ENCODE results near the gene NDUFB2. TPM values are rescaled to one million over a fixed set of nuclear protein-coding genes. Genes with fewer than 3 reads are reported as not detected.
"Not testable (repeated sequence)": the region's sequence is repeated elsewhere in the genome, so short reads cannot be mapped to it uniquely, and the experiment has no call there.

The NDUFB2 gene
- polyA plus RNA-seq, 1 donor, result 209 TPM

- Histone ChIP-seq H3K4me1 (ENCODE audit: control insufficient read depth, insufficient read depth, low read length) (peaks cover 11% of the 10 kb centered on the region), H3K9me3 (ENCODE audit: control insufficient read depth, low read depth, low read length) (no peaks in the 10 kb centered on the region), H3K36me3 (ENCODE audit: control insufficient read depth, insufficient read depth, low read length) (no peaks in the 10 kb centered on the region), H3K27ac (ENCODE audit: low read length) (no peak overlapping the region), H3K4me3 (ENCODE audit: low read length) (no peak overlapping the region), H3K27me3 (ENCODE audit: control insufficient read depth, insufficient read depth, low read length) (no peaks in the 10 kb centered on the region)
- no CpG with 5 or more reads among the region's 4 CpGs for WGBS (ENCODE audit: insufficient coverage, low lambda C conversion rate)
- no peak for DNase-seq
Measured at GRCh38 chr7:140670343-140670935, 26.1 kb upstream of the NDUFB2 start.

- Histone ChIP-seq H3K36me3 (ENCODE audit: control insufficient read depth, insufficient read depth, low read length) (no peaks in the 10 kb centered on the region), H3K27ac (ENCODE audit: low read length) (no peak overlapping the region), H3K4me3 (ENCODE audit: low read length) (no peak overlapping the region), H3K9me3 (ENCODE audit: control insufficient read depth, low read depth, low read length) (no peaks in the 10 kb centered on the region), H3K4me1 (ENCODE audit: control insufficient read depth, insufficient read depth, low read length) (peaks cover 11% of the 10 kb centered on the region), H3K27me3 (ENCODE audit: control insufficient read depth, insufficient read depth, low read length) (no peaks in the 10 kb centered on the region)
- WGBS (ENCODE audit: insufficient coverage, low lambda C conversion rate), result no CpG with 5 or more reads among the region's 15 CpGs
- DNase-seq, result no peak
Measured at GRCh38 chr7:140671966-140672365, 24.5 kb upstream of the NDUFB2 start.

GRCh38 chr7:140672382-140673062 lies 24.0 kb upstream of the NDUFB2 start, which contains the start of gene ADCK2:
Gene ADCK2, plus strand, starts transcription at chr7:140672945. Its CDS starts 386 bp downstream, at chr7:140673331.
- Histone ChIP-seq H3K4me3 (ENCODE audit: low read length) (peak within 1 kb of the TSS; percentile 69), H3K27ac (ENCODE audit: low read length) (peak within 1 kb of the TSS; percentile 42), H3K27me3 (ENCODE audit: control insufficient read depth, insufficient read depth, low read length) (no peaks in the 10 kb centered on the region), H3K9me3 (ENCODE audit: control insufficient read depth, low read depth, low read length) (no peaks in the 10 kb centered on the region), H3K36me3 (ENCODE audit: control insufficient read depth, insufficient read depth, low read length) (no peaks in the 10 kb centered on the region), H3K4me1 (ENCODE audit: control insufficient read depth, insufficient read depth, low read length) (peaks cover 11% of the 10 kb centered on the region)
- no peak for DNase-seq
- WGBS (ENCODE audit: insufficient coverage, low lambda C conversion rate), result 0% methylated on average over 1 of the region's 41 CpGs

- H3K4me3 ChIP-seq (ENCODE audit: low read length), result peak overlapping the region; percentile 69
- H3K9me3 ChIP-seq (ENCODE audit: control insufficient read depth, low read depth, low read length), result no peaks in the 10 kb centered on the region
- 0% methylated on average over 1 of the region's 72 CpGs for WGBS (ENCODE audit: insufficient coverage, low lambda C conversion rate)
- H3K27ac ChIP-seq (ENCODE audit: low read length), result peak overlapping the region; percentile 42
- peaks cover 3% of the 10 kb centered on the region for H3K36me3 ChIP-seq (ENCODE audit: control insufficient read depth, insufficient read depth, low read length)
- peak in 1 of 2 donors; percentile 82 for DNase-seq
- H3K4me1 ChIP-seq (ENCODE audit: control insufficient read depth, insufficient read depth, low read length), result peaks cover 11% of the 10 kb centered on the region
- no peaks in the 10 kb centered on the region for H3K27me3 ChIP-seq (ENCODE audit: control insufficient read depth, insufficient read depth, low read length)
Measured at GRCh38 chr7:140673063-140673773, 23.3 kb upstream of the NDUFB2 start.

- Histone ChIP-seq H3K27ac (ENCODE audit: low read length) (no peak overlapping the region), H3K9me3 (ENCODE audit: control insufficient read depth, low read depth, low read length) (no peaks in the 10 kb centered on the region), H3K36me3 (ENCODE audit: control insufficient read depth, insufficient read depth, low read length) (peaks cover 3% of the 10 kb centered on the region), H3K4me1 (ENCODE audit: control insufficient read depth, insufficient read depth, low read length) (peaks cover 11% of the 10 kb centered on the region), H3K27me3 (ENCODE audit: control insufficient read depth, insufficient read depth, low read length) (no peaks in the 10 kb centered on the region), H3K4me3 (ENCODE audit: low read length) (peak overlapping the region; percentile 69)
- DNase-seq, result no peak
- no CpG with 5 or more reads among the region's 18 CpGs for WGBS (ENCODE audit: insufficient coverage, low lambda C conversion rate)
Measured at GRCh38 chr7:140673774-140674155, 22.7 kb upstream of the NDUFB2 start.

- Histone ChIP-seq H3K4me3 (ENCODE audit: low read length) (no peak overlapping the region), H3K36me3 (ENCODE audit: control insufficient read depth, insufficient read depth, low read length) (peaks cover 8% of the 10 kb centered on the region), H3K9me3 (ENCODE audit: control insufficient read depth, low read depth, low read length) (no peaks in the 10 kb centered on the region), H3K4me1 (ENCODE audit: control insufficient read depth, insufficient read depth, low read length) (peaks cover 11% of the 10 kb centered on the region), H3K27me3 (ENCODE audit: control insufficient read depth, insufficient read depth, low read length) (no peaks in the 10 kb centered on the region), H3K27ac (ENCODE audit: low read length) (no peak overlapping the region)
- DNase-seq, result peak in 1 of 2 donors; percentile 14
- WGBS (ENCODE audit: insufficient coverage, low lambda C conversion rate), result no CpG with 5 or more reads among the region's 5 CpGs
Measured at GRCh38 chr7:140674356-140674800, 22.1 kb upstream of the NDUFB2 start.

- no peak overlapping the region for H3K4me3 ChIP-seq (ENCODE audit: low read length)
- H3K36me3 ChIP-seq (ENCODE audit: control insufficient read depth, insufficient read depth, low read length), result peaks cover 12% of the 10 kb centered on the region
- no peak overlapping the region for H3K27ac ChIP-seq (ENCODE audit: low read length)
- H3K9me3 ChIP-seq (ENCODE audit: control insufficient read depth, low read depth, low read length), result no peaks in the 10 kb centered on the region
- peak in 1 of 2 donors; percentile 21 for DNase-seq
- H3K4me1 ChIP-seq (ENCODE audit: control insufficient read depth, insufficient read depth, low read length), result peaks cover 11% of the 10 kb centered on the region
- no CpG with 5 or more reads among the region's 8 CpGs for WGBS (ENCODE audit: insufficient coverage, low lambda C conversion rate)
- no peaks in the 10 kb centered on the region for H3K27me3 ChIP-seq (ENCODE audit: control insufficient read depth, insufficient read depth, low read length)
Measured at GRCh38 chr7:140674899-140675701, 21.4 kb upstream of the NDUFB2 start.

- no peak overlapping the region for H3K4me3 ChIP-seq (ENCODE audit: low read length)
- no peaks in the 10 kb centered on the region for H3K9me3 ChIP-seq (ENCODE audit: control insufficient read depth, low read depth, low read length)
- peaks cover 15% of the 10 kb centered on the region for H3K36me3 ChIP-seq (ENCODE audit: control insufficient read depth, insufficient read depth, low read length)
- no peak for DNase-seq
- no peak overlapping the region for H3K27ac ChIP-seq (ENCODE audit: low read length)
- H3K4me1 ChIP-seq (ENCODE audit: control insufficient read depth, insufficient read depth, low read length), result peaks cover 11% of the 10 kb centered on the region
- WGBS (ENCODE audit: insufficient coverage, low lambda C conversion rate), result no CpG with 5 or more reads among the region's 4 CpGs
- no peaks in the 10 kb centered on the region for H3K27me3 ChIP-seq (ENCODE audit: control insufficient read depth, insufficient read depth, low read length)
Measured at GRCh38 chr7:140675726-140676125, 20.8 kb upstream of the NDUFB2 start.

- DNase-seq, result no peak
- peaks cover 19% of the 10 kb centered on the region for H3K36me3 ChIP-seq (ENCODE audit: control insufficient read depth, insufficient read depth, low read length)
- no peak overlapping the region for H3K27ac ChIP-seq (ENCODE audit: low read length)
- H3K27me3 ChIP-seq (ENCODE audit: control insufficient read depth, insufficient read depth, low read length), result no peaks in the 10 kb centered on the region
- peaks cover 11% of the 10 kb centered on the region for H3K4me1 ChIP-seq (ENCODE audit: control insufficient read depth, insufficient read depth, low read length)
- no CpG with 5 or more reads among the region's 3 CpGs for WGBS (ENCODE audit: insufficient coverage, low lambda C conversion rate)
- no peak overlapping the region for H3K4me3 ChIP-seq (ENCODE audit: low read length)
- H3K9me3 ChIP-seq (ENCODE audit: control insufficient read depth, low read depth, low read length), result no peaks in the 10 kb centered on the region
Measured at GRCh38 chr7:140676306-140676705, 20.2 kb upstream of the NDUFB2 start.

GRCh38 chr7:140676956-140677355 lies 19.6 kb upstream of the NDUFB2 start:
- WGBS (ENCODE audit: insufficient coverage, low lambda C conversion rate), result no CpG with 5 or more reads among the region's 11 CpGs
- not testable (repeated sequence) for H3K27me3 ChIP-seq (ENCODE audit: control insufficient read depth, insufficient read depth, low read length); DNase-seq; H3K9me3 ChIP-seq (ENCODE audit: control insufficient read depth, low read depth, low read length); H3K4me3 ChIP-seq (ENCODE audit: low read length); H3K27ac ChIP-seq (ENCODE audit: low read length)
- peaks cover 25% of the 10 kb centered on the region for H3K36me3 ChIP-seq (ENCODE audit: control insufficient read depth, insufficient read depth, low read length)
- peaks cover 11% of the 10 kb centered on the region for H3K4me1 ChIP-seq (ENCODE audit: control insufficient read depth, insufficient read depth, low read length)

All from large intestine (tissue), 3 donors.